H1 (cell line): ENCODE results near the gene SLC25A30.

ENCODE experiments used
- BRCA1 ChIP-seq: IDR thresholded peaks from 2 replicates; pipeline ENCODE4 v1.6.1; 2012; ENCODE audit warnings: low read depth, low read length, improper control_type of control experiment
- EP300 ChIP-seq, 2 experiments: IDR thresholded peaks; 1 replicate in 1 of 2; 2 replicates in 1 of 2; pipeline ENCODE4 v1.6.1; 2011 to 2012; ENCODE audit warnings: low read depth in 2 of 2, low read length in 2 of 2, mild to moderate bottlenecking in 2 of 2, borderline replicate concordance in 1 of 2, inconsistent platforms in 1 of 2, moderate library complexity in 1 of 2
- EZH2 ChIP-seq: fragments of 200-600 bp; sonication (generic); IDR thresholded peaks from 2 replicates; pipeline ENCODE4 v1.7.1; 2012; ENCODE audit warnings: low read depth, mild to moderate bottlenecking, moderate library complexity, low read length, inconsistent platforms; ENCODE audit not compliant: severe bottlenecking
- MAFK ChIP-seq: IDR thresholded peaks from 2 replicates; pipeline ENCODE4 v1.6.1; 2012; ENCODE audit warnings: low read depth, mild to moderate bottlenecking, improper control_type of control experiment, low read length
- POLR2AphosphoS5 ChIP-seq: IDR thresholded peaks from 2 replicates; pipeline ENCODE4 v1.6.1; 2011; ENCODE audit warnings: low read depth, low read length
- RAD21 ChIP-seq, 2 experiments: IDR thresholded peaks in 1 of 2; conservative IDR thresholded peaks in 1 of 2; 2 replicates each; pipeline ENCODE4 v1.6.1; 2011; ENCODE audit warnings: low read depth in 2 of 2, low read length in 2 of 2, improper control_type of control experiment in 1 of 2, inconsistent platforms in 1 of 2, mild to moderate bottlenecking in 1 of 2, moderate library complexity in 1 of 2
- SIX5 ChIP-seq: IDR thresholded peaks from 2 replicates; pipeline ENCODE4 v1.6.1; 2011; ENCODE audit warnings: mild to moderate bottlenecking, low read depth, low read length
- YY1 ChIP-seq: IDR thresholded peaks from 2 replicates; pipeline ENCODE4 v1.6.1; 2011; ENCODE audit warnings: low read depth, mild to moderate bottlenecking, low read length
- TF ChIP-seq, protein P1 (sequence below), 3 experiments: IDR thresholded peaks; 1 replicate in 2 of 3; 2 replicates in 1 of 3; pipeline versions ENCODE4 v1.5.1 to v1.6.1; 2011; ENCODE audit warnings: low read length in 3 of 3, mild to moderate bottlenecking in 3 of 3, inconsistent platforms in 2 of 3, low read depth in 1 of 3, moderate library complexity in 1 of 3; ENCODE audit not compliant: insufficient read depth in 1 of 3; ENCODE audit errors: control extremely low read depth in 1 of 3
- TF ChIP-seq, protein P2 (sequence below): IDR thresholded peaks from 2 replicates; pipeline ENCODE4 v1.6.1; 2012; ENCODE audit warnings: inconsistent platforms

DNA sequence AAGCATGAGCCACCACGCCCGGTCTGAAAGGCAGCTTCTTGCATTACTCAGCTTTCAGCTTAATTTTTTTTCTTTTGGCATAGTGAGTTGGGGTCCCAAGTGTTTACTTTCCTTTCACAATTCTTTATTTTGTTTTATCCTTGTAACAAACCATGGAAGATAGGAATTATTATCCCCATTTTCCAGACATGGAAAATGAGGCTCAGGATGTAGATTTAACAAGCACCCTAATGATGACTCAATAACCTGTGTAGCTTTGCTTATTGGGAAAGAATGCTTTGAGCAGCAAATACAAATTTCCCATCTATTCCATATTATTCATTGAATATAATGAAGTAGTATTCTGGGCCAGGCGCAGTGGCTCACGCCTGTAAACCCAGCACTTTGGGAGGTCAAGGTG lies 33.1 kb upstream of the SLC25A30 start:
- no peak for TF ChIP-seq RAD21 (IDR thresholded peaks at IDR 0.05 in 1 of 2, conservative IDR thresholded peaks at IDR 0.05 in 1 of 2; ENCODE audit: low read depth in 2 of 2, low read length in 2 of 2)
- TF ChIP-seq POLR2AphosphoS5: no peak
- no peak for TF ChIP-seq MAFK
- no peak for TF ChIP-seq BRCA1
- TF ChIP-seq, protein P1, sequence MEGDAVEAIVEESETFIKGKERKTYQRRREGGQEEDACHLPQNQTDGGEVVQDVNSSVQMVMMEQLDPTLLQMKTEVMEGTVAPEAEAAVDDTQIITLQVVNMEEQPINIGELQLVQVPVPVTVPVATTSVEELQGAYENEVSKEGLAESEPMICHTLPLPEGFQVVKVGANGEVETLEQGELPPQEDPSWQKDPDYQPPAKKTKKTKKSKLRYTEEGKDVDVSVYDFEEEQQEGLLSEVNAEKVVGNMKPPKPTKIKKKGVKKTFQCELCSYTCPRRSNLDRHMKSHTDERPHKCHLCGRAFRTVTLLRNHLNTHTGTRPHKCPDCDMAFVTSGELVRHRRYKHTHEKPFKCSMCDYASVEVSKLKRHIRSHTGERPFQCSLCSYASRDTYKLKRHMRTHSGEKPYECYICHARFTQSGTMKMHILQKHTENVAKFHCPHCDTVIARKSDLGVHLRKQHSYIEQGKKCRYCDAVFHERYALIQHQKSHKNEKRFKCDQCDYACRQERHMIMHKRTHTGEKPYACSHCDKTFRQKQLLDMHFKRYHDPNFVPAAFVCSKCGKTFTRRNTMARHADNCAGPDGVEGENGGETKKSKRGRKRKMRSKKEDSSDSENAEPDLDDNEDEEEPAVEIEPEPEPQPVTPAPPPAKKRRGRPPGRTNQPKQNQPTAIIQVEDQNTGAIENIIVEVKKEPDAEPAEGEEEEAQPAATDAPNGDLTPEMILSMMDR (IDR thresholded peaks at IDR 0.05; ENCODE audit: control extremely low read depth in 1 of 3, insufficient read depth in 1 of 3, low read depth in 1 of 3, low read length in 3 of 3): no peak
- TF ChIP-seq, protein P2, sequence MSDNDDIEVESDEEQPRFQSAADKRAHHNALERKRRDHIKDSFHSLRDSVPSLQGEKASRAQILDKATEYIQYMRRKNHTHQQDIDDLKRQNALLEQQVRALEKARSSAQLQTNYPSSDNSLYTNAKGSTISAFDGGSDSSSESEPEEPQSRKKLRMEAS: no peak
- TF ChIP-seq SIX5: no peak
- no peak for TF ChIP-seq EZH2
- no peak for TF ChIP-seq YY1
- TF ChIP-seq EP300 (IDR thresholded peaks at IDR 0.05; ENCODE audit: borderline replicate concordance in 1 of 2, low read depth in 2 of 2, low read length in 2 of 2): no peak
